ACHN (cell line): Measurements from ENCODE around the gene KCNJ5.

Experiments used
- DNase-seq: peaks from one replicate; pipeline ENCODE4 v3.0.0-alpha.2; 2015
- in situ Hi-C: cut with HindIII; loops from 2 replicates; pipeline ENCODE4 v1.10.0; 2017; ENCODE audit warnings: low sequenced_read_pairs, low pct_ligation_motif_present, low pct_unique_long_range_greater_than_20kb

KCNJ5 gene

GRCh38 chr11:128964463-128964930, 73.3 kb downstream of the KCNJ5 start:
- DNase-seq, result no peak
- in situ Hi-C loops, result no loop called here

- in situ Hi-C loops, result no loop called here
- DNase-seq, result no peak
Observed at GRCh38 chr11:128965485-128965884, 74.3 kb downstream of the KCNJ5 start.

- in situ Hi-C loops, result no loop called here
- DNase-seq, result no peak
Observed at GRCh38 chr11:128967578-128967977, 76.4 kb downstream of the KCNJ5 start.

- DNase-seq, result no peak
- in situ Hi-C loops, result no loop called here
Observed at GRCh38 chr11:128968916-128969315, 77.8 kb downstream of the KCNJ5 start.
